Ishikawa (cell line): ENCODE results near the gene SLC25A13.

ENCODE experiments used
- CEBPB ChIP-seq: IDR thresholded peaks from 2 replicates; pipeline ENCODE4 v1.6.1; 2012
- CREB1 ChIP-seq: IDR thresholded peaks from 2 replicates; pipeline ENCODE4 v1.6.1; 2012; ENCODE audit warnings: low read depth
- EP300 ChIP-seq: IDR thresholded peaks from 2 replicates; pipeline ENCODE4 v1.6.1; 2012; ENCODE audit warnings: borderline replicate concordance
- FOXM1 ChIP-seq: IDR thresholded peaks from 2 replicates; pipeline ENCODE4 v1.6.1; 2012; ENCODE audit warnings: low read depth, borderline replicate concordance
- MAX ChIP-seq: IDR thresholded peaks from 2 replicates; pipeline ENCODE4 v1.6.1; 2012
- REST ChIP-seq: IDR thresholded peaks from 2 replicates; pipeline ENCODE4 v1.6.1; 2012; ENCODE audit warnings: low read depth, mild to moderate bottlenecking
- TAF1 ChIP-seq: IDR thresholded peaks from 2 replicates; pipeline ENCODE4 v1.6.1; 2012; ENCODE audit warnings: low read depth, mild to moderate bottlenecking
- YY1 ChIP-seq: IDR thresholded peaks from 2 replicates; pipeline ENCODE4 v1.6.1; 2012; ENCODE audit warnings: low read depth
- ZBTB7A ChIP-seq: IDR thresholded peaks from 2 replicates; pipeline ENCODE4 v1.6.1; 2012; ENCODE audit warnings: low read depth

- TF ChIP-seq TAF1: no peak
- TF ChIP-seq REST: no peak
- no peak for TF ChIP-seq YY1
- no peak for TF ChIP-seq CEBPB
- TF ChIP-seq FOXM1: no peak
- TF ChIP-seq ZBTB7A: no peak
- no peak for TF ChIP-seq MAX
- no peak for TF ChIP-seq EP300
- TF ChIP-seq CREB1: no peak
These were observed 105.5 kb downstream of the SLC25A13 start for GRCh38 chr7:96216373-96216772.
